Activated T-helper 2 cell treated with anti-CD3 and anti-CD28 coated beads, Interferon-gamma antibody, Interleukin-2, Interleukin-4, amounts not matched to agents 10 μg/mL and 5 μg/mL and 100 μg/mL, durations not matched to agents 14 hours and 24 hours and 36 hours (primary cell): ENCODE measurements around the gene SRMS. TPM values are rescaled to one million over a fixed set of nuclear protein-coding genes. Genes with fewer than 3 reads are reported as not detected.
A peak's percentile ranks its signal among the peaks of the same experiment; 100 is the strongest.

Source experiments
- DNase-seq: peaks from one replicate; pipeline ENCODE4 v3.0.0; 2021; ENCODE audit warnings: low spot score
- H3K27ac Mint-ChIP-seq: one replicate; pipeline ENCODE4 v1.8.0; 2021; ENCODE audit warnings: mixed read lengths
- H3K27me3 Mint-ChIP-seq: one replicate; pipeline ENCODE4 v1.8.0; 2021; ENCODE audit warnings: low read depth, mixed read lengths
- H3K36me3 Mint-ChIP-seq: one replicate; pipeline ENCODE4 v1.8.0; 2021; ENCODE audit warnings: low read depth, mixed read lengths
- H3K4me1 Mint-ChIP-seq: one replicate; pipeline ENCODE4 v1.8.0; 2021; ENCODE audit warnings: low read depth, mixed read lengths
- H3K4me3 Mint-ChIP-seq: one replicate; pipeline ENCODE4 v1.8.0; 2021; ENCODE audit warnings: low read depth, mild to moderate bottlenecking, moderate library complexity, mixed read lengths
- H3K9me3 Mint-ChIP-seq: one replicate; pipeline ENCODE4 v1.8.0; 2021; ENCODE audit warnings: mixed read lengths
- intact Hi-C: fragments of 100-400 bp; cut with micrococcal nuclease; formaldehyde crosslinking; loops from one replicate; pipeline ENCODE4 v1.15.1; 2023
- total RNA-seq: library from RNA; stranded (reverse); gene quantifications from 2 replicates; pipeline ENCODE4 v1.2.3, GENCODE V29; 2022

SRMS gene
- total RNA-seq, 1 donor from 2014 or later: not detected

GRCh38 chr20:63498960-63499337 is 48.6 kb downstream of the SRMS start, which contains the start of gene EEF1A2:
EEF1A2 (minus strand) TSS chr20:63499083; CDS start chr20:63497763, 1,320 bp downstream.
- H3K4me3 Mint-ChIP-seq: no peak within 1 kb of the TSS

GRCh38 chr20:63497946-63498935 is 49.3 kb downstream of the SRMS start:
- Mint-ChIP-seq H3K27me3 (peaks cover 19% of the 10 kb centered on the region), H3K4me1 (peaks cover 2% of the 10 kb centered on the region), H3K4me3 (no peak overlapping the region), H3K9me3 (no peaks in the 10 kb centered on the region), H3K27ac (no peak overlapping the region), H3K36me3 (no peaks in the 10 kb centered on the region)
- DNase-seq: no peak
- intact Hi-C loops: loop anchor here (2.0 kb wide), 1 partner anchor 63 kb away; no protein-coding TSS in a partner anchor

More at GRCh38 chr20:63498960-63499337, 48.6 kb downstream of the SRMS start, which contains the start of gene EEF1A2:
- Mint-ChIP-seq H3K9me3 (peaks cover under 1% of the 10 kb centered on the region), H3K36me3 (no peaks in the 10 kb centered on the region), H3K27ac (no peak within 1 kb of the TSS), H3K27me3 (peaks cover 20% of the 10 kb centered on the region), H3K4me1 (peaks cover 2% of the 10 kb centered on the region)
- intact Hi-C loops: no loop called here
- no peak for DNase-seq

GRCh38 chr20:63497138-63497945 is 50.2 kb downstream of the SRMS start:
- Mint-ChIP-seq H3K4me1 (peaks cover 2% of the 10 kb centered on the region), H3K27ac (no peak overlapping the region), H3K9me3 (no peaks in the 10 kb centered on the region), H3K36me3 (no peaks in the 10 kb centered on the region), H3K4me3 (no peak overlapping the region), H3K27me3 (peaks cover 19% of the 10 kb centered on the region)
- intact Hi-C loops: loop anchor here (2.0 kb wide), 1 partner anchor 63 kb away; no protein-coding TSS in a partner anchor
- no peak for DNase-seq

GRCh38 chr20:63496596-63497120 is 50.9 kb downstream of the SRMS start:
- Mint-ChIP-seq H3K4me3 (no peak overlapping the region), H3K4me1 (peaks cover 2% of the 10 kb centered on the region), H3K27ac (no peak overlapping the region), H3K9me3 (no peaks in the 10 kb centered on the region), H3K27me3 (peaks cover 19% of the 10 kb centered on the region), H3K36me3 (no peaks in the 10 kb centered on the region)
- no peak for DNase-seq
- intact Hi-C loops: loop anchor here (2.0 kb wide), 1 partner anchor 62 kb away; no protein-coding TSS in a partner anchor

GRCh38 chr20:63495741-63496595 is 51.6 kb downstream of the SRMS start:
- DNase-seq: peak; percentile 49
- H3K27me3 Mint-ChIP-seq: peaks cover 17% of the 10 kb centered on the region
- no peak overlapping the region for H3K27ac Mint-ChIP-seq
- no peaks in the 10 kb centered on the region for H3K36me3 Mint-ChIP-seq
- intact Hi-C loops: loop anchor here (2.0 kb wide), 1 partner anchor 61 kb away; no protein-coding TSS in a partner anchor
- peak overlapping the region; percentile 37 for H3K4me3 Mint-ChIP-seq
- no peaks in the 10 kb centered on the region for H3K9me3 Mint-ChIP-seq
- peaks cover 2% of the 10 kb centered on the region for H3K4me1 Mint-ChIP-seq

- peaks cover 17% of the 10 kb centered on the region for H3K27me3 Mint-ChIP-seq
- H3K4me3 Mint-ChIP-seq: no peak overlapping the region
- intact Hi-C loops: no loop called here
- DNase-seq: no peak
- no peaks in the 10 kb centered on the region for H3K36me3 Mint-ChIP-seq
- no peaks in the 10 kb centered on the region for H3K9me3 Mint-ChIP-seq
- no peak overlapping the region for H3K27ac Mint-ChIP-seq
- H3K4me1 Mint-ChIP-seq: peaks cover 2% of the 10 kb centered on the region
These were observed 52.3 kb downstream of the SRMS start for GRCh38 chr20:63495167-63495720.

- Mint-ChIP-seq H3K4me1 (peaks cover 2% of the 10 kb centered on the region), H3K27me3 (peaks cover 17% of the 10 kb centered on the region), H3K27ac (no peak overlapping the region), H3K4me3 (no peak overlapping the region), H3K9me3 (no peaks in the 10 kb centered on the region), H3K36me3 (no peaks in the 10 kb centered on the region)
- intact Hi-C loops: no loop called here
- no peak for DNase-seq
These were observed 53.0 kb downstream of the SRMS start for GRCh38 chr20:63494420-63495166.

- intact Hi-C loops: no loop called here
- Mint-ChIP-seq H3K9me3 (no peaks in the 10 kb centered on the region), H3K27ac (no peak overlapping the region)
These were observed 53.5 kb downstream of the SRMS start for GRCh38 chr20:63494084-63494419.

GRCh38 chr20:63493563-63494020 is 54.0 kb downstream of the SRMS start:
- no peaks in the 10 kb centered on the region for H3K36me3 Mint-ChIP-seq
- peaks cover 2% of the 10 kb centered on the region for H3K4me1 Mint-ChIP-seq
- no peak for DNase-seq
- H3K27ac Mint-ChIP-seq: no peak overlapping the region
- H3K9me3 Mint-ChIP-seq: no peaks in the 10 kb centered on the region
- H3K4me3 Mint-ChIP-seq: no peak overlapping the region
- peaks cover 17% of the 10 kb centered on the region for H3K27me3 Mint-ChIP-seq
- intact Hi-C loops: no loop called here

More at GRCh38 chr20:63494084-63494419, 53.5 kb downstream of the SRMS start:
- no peak for DNase-seq
- peaks cover 17% of the 10 kb centered on the region for H3K27me3 Mint-ChIP-seq
- no peaks in the 10 kb centered on the region for H3K36me3 Mint-ChIP-seq
- peaks cover 2% of the 10 kb centered on the region for H3K4me1 Mint-ChIP-seq
- no peak overlapping the region for H3K4me3 Mint-ChIP-seq

GRCh38 chr20:63492982-63493381 is 54.6 kb downstream of the SRMS start:
- Mint-ChIP-seq H3K4me1 (peaks cover 2% of the 10 kb centered on the region), H3K4me3 (no peak overlapping the region), H3K27ac (no peak overlapping the region), H3K9me3 (no peaks in the 10 kb centered on the region), H3K27me3 (peaks cover 16% of the 10 kb centered on the region), H3K36me3 (no peaks in the 10 kb centered on the region)
- intact Hi-C loops: no loop called here
- no peak for DNase-seq

- H3K27me3 Mint-ChIP-seq: peaks cover 11% of the 10 kb centered on the region
- H3K27ac Mint-ChIP-seq: no peak overlapping the region
- peaks cover 2% of the 10 kb centered on the region for H3K4me1 Mint-ChIP-seq
- no peaks in the 10 kb centered on the region for H3K36me3 Mint-ChIP-seq
- H3K4me3 Mint-ChIP-seq: no peak overlapping the region
- no peaks in the 10 kb centered on the region for H3K9me3 Mint-ChIP-seq
- no peak for DNase-seq
- intact Hi-C loops: no loop called here
These were observed 55.0 kb downstream of the SRMS start for GRCh38 chr20:63492518-63492917.
